HG02623 (cell line): Measurements from ENCODE around the gene METTL21C.

Experiments
- ATAC-seq: cut with Tn5 transposase; IDR thresholded peaks from one replicate; pipeline ENCODE4 v1.9.1; 2021; ENCODE audit warnings: moderate library complexity; ENCODE audit not compliant: unreplicated experiment

METTL21C gene

DNA sequence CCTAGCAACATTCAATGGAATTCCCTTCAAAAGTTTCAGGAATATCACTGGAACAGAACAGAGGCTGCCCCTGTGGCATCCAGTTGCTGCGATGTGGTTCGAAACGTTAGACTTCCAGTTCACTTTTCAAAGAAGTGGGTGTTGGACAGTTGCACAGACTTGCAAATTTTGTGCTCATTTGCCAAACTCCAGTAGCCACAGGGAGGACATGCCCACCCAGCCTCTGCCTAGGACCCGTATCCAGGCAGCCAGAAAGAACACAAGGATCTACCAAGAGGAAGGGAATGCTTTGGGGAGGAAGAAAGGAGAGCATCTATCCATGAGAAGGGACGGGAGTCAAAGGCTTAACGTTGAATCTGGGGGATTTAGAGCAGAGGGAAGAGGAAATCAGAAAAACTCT lies at the start of gene METTL21C:
METTL21C (minus strand) TSS at position 108 of the 400 bp plus-strand sequence. CDS start 546 bp downstream, outside the sequence.
- no peak for ATAC-seq

DNA sequence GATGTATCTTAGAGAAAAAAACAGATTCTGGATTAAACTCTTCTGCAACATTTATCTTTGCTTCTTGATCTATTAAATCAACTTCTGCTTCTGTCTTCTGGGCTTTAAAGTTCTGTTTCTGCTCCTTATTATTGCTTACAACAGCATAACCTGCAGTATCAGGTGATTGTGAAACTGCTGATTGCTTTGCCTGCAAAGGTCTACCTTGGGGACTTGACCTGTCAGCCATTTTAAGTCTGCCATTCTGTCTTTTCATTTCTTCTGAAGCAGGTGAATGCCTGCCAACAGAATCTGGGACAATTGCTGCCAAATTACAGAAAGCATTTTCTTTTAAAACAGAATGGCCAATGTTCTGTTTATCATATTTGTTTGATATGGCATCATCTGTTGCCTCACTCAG lies 47.7 kb upstream of the METTL21C start:
- no peak for ATAC-seq

DNA sequence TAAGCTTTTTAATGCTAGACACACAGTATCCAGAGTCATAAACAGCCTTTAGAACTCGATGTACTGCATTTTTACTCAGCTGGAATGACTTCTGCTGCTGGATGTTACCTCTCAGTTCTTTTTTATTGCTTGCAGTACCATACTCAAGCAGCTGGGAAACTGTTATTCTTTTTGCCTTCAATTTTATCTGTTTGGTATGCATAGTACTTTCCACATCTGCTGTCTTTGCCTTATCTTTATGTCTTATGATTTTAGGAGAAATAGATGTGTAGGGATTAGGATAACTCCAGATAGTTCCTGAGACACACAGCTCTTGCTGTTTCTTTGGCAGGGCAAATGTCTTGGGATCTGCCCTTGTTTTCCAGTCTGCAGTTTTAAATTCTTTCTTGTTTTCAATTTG lies 47.3 kb upstream of the METTL21C start:
- ATAC-seq: no peak

DNA sequence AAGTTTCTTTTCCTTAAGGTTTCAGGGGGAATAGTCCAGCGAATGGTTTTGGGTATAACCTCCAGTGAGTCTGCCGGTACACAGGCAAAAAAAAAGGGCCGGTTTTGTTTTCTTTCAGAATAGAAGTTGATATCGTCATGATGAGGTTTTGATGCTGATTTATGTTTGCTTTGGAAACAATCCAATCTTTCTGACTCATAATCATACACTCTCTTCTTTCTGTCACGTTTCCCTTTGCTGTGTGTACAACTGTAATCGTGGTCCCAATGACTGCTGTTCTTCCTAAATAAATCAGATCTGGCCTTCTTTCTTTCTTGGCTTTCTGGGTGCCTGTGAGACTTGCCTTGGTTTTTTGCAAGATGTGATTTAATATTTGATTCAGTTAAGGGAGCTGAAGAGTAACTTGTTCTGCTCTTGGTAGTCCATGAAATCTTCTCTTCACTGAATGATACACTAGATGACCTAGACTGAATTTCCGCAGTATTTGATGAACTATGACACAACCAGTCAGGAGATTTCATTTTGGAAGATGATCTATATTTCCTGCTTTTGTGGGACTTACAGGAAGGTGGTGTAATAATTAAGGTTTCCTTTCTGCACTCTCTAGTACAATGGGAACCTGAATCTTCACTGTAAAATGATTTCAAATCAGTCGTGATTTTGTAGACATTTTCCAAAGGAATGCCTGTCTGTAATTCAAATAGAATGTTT lies 34.9 kb upstream of the METTL21C start:
- ATAC-seq: no peak

DNA sequence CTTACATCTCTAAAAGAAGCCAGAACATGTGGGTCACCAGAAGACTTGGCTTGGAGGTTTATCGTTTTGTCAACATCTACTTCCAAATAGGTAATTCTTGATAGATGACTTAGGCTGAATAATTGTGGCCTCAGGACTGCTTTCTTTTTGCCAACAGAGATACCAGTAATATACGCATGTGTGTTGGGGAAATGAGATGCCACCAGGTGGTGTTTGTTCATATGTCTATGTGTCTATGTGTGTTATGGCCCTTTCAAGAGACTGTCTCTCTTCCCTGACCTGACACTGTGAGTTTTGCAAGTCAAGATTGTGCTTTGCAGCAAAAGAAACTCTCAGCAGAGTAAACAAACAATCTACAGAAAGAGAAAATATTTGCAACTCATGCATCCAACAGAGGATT lies 31.6 kb upstream of the METTL21C start:
- no peak for ATAC-seq

DNA sequence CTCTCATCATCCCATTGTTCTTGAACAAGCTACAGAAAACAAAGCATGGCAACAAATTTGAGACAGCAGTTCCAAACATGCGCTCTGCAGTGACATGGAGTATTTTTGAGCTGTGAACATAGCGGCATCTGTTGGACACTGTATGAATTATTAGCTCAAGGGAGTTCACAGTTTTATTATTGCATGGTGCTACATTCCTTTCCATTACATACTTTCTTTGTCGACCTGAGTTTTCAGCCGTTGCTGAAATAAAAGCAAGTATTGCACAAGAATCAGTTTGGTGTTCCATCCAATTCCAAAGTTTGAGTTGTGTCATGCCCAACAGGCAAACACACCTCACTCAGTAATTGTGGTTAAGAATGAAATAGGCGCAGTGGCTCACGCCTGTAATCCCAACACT lies 30.1 kb upstream of the METTL21C start:
- ATAC-seq: peak; percentile 49

DNA sequence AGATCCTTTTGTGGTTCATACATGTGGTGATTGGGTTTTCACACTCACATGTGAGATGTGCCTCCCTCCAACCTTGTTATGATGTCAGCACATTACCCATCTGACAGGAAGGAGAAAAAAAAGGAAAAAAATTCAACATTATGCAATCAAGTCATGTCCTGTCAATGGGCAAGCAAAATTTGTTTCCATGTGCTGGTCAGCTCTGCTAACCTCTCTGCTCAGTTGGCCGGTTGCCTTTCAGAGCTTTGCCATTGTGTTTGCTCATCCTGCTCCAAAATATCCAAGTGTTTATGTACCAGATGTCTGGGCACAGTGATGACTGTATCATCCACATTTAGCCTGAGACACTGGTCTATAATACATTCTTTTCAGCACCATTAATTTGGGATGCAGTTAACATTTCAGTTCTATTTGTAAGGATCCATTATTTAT lies 27.0 kb upstream of the METTL21C start:
- no peak for ATAC-seq

DNA sequence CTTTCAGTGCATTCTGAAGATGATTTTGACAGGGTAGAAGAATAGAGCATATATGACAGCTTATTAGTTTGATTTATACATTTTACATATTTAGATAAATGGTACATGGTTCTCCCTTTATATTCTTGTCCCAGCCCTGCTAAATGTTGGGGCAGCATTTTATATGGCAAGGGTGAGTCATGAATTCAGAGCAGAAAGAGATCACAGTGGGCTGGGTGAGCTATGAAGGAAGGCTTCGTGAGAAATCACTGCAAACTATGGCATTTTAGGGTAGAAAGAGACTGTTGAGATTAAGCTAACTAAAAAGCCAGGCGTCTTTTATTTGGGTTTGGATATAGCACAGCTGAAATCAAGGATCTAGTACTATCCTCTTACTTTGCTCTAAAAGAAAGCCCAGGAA lies 23.9 kb upstream of the METTL21C start:
- ATAC-seq: no peak

DNA sequence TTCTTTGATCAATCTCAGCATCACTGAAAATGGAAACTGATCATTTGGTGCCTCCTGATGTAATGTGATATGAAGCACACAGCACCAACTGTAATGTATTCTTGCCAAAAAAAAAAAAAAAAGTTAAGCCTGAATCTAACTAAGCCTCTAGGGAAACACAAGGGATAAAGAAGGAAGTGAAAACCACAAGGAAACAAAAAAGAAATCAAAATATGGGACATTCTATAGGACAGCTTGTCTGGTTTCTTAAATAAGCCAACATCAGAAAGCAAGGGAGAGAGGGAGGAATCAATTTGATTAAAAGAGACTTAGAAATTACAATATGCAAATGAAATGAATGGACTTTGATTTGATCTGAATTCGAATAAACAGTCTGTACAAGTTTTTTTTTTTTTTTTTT lies 20.6 kb upstream of the METTL21C start:
- no peak for ATAC-seq

DNA sequence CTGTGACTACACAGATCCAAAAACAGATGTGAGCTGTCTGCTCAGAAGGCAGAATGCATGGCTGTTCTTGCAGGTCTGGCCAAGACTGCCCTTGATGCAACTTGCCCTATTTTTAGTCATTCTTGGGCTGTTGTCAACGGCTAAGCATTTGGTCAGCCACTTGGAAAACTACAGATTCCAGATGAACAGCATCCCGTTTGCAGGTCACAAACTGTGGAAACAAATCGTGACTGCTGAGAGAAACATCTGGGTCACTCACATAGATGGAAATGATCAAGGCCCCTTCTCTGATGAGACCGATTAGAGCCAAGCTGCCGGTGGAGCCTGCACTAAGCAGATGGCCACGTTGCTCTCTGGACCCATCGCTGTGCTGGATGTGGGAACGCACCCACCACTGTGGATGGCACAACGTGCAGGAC lies 15.4 kb upstream of the METTL21C start:
- no peak for ATAC-seq

DNA sequence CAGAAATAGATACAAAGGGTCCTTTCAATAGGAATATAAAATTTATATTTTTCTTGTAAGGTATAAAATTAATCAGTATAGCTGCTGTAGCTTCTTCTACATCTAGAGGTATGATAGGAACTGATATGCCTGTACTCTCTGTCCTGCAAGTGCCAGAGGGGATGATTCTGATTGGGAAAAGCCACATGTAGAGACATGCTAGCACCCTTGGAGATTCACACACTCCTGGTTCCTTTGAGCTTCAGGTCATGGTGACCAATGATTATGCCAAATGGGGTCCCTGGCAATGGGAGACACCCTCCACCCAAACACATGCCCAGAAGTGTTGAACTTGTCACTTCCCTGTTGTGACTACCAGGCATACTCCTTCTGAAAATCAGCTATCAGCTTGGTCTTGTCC lies 14.7 kb upstream of the METTL21C start:
- no peak for ATAC-seq

DNA sequence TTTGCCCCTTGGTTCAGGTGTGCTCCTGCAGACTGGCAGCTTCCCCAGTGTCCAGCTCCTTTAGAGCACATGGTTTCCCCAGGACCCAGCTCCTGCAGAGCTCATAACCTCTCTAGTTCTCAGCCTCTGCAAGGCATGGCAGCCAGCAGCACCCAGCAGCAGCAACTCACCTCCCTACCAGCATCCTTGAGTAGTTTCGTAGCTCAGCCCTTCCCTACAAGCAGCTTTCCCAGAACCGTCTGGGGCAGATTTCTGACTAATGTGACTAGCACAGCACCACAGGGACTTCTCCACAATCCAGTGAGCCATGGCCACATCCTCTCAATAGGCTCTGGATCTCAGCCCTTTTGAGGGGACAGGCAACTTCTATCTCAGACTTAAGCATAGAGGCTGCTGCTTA lies 14.1 kb upstream of the METTL21C start:
- no peak for ATAC-seq

DNA sequence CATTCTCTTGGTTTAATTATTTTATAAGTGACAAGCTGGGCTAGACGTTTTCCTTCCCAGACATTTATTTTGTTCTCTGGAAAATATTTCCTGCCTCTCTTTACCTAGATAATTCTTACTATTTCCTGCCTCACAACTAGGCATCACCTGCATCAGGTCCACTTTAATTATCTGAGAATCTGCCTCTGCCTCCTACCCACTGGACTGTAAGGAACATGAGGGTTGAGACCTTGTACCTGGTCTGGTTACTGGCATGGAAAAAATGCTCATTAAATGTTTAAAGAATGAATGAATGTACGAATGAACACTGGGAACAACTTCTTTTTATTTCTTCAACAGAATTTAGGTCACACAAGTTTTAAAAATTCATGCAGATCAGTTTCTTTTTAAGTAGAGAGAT lies 13.4 kb upstream of the METTL21C start:
- no peak for ATAC-seq

DNA sequence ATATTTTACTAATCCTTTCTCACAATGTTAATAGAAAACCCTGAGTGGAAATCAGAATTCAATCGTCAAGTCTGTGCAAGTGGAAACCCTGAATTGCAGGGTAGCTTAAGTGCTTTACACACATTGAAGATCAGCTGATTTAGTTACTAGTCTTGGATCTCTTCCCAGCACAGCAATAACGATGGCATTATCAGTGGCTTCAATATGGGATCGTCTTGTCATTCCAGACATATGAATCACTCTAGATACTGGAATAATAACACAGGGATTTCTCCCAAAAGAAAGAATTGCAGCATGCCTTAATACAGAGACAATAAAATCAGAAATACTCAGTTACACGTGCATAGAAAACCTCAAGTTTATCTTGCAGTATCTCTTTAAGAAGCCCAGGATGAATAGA lies 12.6 kb upstream of the METTL21C start:
- no peak for ATAC-seq

DNA sequence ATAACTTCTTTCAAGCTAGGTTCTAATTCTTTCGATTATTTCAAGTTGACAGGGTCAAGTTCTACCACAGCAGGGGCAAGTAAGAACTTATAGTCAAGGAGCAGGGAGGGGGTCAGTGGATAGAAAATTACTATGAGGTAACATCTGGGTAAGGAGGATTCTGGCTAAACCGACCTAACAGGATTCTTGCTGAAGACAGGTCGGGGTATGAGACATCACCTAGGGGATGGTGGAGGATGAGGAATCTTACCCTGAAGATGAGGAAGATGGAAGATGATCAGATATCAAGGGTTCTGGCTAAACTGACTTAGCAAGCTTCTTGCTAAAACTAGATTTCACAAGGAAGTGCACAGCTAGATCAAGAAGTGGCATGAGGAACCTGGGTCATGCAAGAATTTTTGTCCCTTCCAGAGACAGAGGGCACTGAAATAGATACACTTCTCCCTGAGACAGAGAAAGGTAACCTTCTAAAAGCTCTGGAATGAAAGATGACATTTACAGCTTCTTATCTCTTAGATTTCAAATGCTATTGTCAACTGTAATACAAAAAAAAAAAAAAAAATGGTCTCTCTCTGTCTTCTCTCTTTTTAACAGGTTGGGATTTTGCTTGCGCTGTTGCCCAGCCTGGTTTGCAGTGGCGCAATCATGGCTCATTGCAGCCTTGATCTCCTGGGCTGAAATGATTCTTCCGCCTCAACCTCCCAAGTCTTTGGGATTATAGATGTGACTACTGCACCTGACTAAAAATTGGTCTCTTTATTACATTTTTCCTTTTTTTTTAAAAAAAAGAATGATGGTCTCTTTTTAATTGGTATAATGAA lies 9.6 kb upstream of the METTL21C start:
- no peak for ATAC-seq

DNA sequence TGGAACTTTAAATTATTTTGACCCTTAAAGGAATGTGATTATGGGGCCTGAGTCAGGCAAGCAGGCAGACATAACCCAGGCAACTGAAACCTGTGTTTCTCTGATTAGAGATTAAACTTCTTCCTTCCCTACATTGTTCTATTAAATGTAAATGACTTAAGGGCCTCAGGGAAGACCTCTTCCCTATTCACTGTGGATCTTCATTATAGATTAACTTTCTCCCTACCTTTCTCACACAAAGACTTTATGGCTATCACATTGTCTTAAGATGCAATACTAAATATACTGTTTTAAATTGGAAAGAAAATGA lies 8.8 kb upstream of the METTL21C start:
- ATAC-seq: no peak

DNA sequence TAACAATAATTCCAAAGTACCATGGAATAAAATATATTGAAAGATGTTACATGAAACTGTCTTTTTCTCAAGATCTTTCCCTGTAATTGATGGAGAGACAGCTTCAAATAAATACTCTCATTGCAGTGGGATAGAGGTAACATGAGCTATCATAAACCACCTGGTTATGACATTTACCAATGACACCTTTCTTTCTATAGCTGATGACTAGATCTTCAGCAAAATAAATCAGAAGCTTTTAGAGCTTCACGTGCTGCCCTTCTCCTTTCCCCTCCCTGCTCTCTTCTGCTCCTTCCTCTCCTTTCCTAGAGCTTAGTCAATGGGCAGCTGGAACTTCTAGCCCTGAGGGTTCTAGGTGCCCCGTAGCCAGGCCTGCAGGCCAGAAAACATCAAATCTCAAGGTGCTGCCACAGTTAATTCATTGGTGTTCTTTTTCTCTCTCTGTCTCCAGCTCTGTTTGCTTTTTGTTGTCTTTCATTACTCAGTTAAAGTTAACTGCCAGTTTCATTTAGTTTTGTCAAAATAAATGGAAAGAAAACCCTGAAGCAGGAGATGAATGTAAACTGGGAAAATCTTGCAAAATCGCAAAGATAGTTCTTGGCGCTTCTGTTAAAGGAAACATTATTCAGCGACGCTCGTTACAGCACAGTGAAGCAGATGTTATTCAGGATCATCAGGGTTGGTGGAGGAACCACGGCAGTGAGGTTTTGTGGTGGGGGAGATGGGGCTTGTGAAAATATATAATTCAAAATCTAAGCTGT lies 8.3 kb upstream of the METTL21C start:
- ATAC-seq: no peak

DNA sequence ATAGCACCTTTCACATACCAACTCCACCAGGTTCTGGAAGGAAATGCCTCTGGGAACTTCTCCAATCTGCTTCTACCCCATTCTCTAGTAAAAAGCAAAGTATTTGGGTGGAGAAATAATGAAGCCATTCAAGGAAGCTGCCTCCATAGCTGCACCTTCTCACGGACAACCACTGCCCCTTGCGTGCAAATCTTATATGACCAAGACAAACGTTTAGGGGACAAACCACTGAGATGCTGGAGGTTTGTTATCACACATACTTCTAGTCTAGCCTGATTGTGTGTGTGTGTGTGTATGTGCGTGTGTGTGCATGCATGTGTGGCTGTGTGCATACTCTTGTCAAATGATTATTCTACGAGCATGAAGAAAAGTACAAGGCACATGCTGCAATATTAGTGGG lies 6.5 kb upstream of the METTL21C start:
- ATAC-seq: no peak

DNA sequence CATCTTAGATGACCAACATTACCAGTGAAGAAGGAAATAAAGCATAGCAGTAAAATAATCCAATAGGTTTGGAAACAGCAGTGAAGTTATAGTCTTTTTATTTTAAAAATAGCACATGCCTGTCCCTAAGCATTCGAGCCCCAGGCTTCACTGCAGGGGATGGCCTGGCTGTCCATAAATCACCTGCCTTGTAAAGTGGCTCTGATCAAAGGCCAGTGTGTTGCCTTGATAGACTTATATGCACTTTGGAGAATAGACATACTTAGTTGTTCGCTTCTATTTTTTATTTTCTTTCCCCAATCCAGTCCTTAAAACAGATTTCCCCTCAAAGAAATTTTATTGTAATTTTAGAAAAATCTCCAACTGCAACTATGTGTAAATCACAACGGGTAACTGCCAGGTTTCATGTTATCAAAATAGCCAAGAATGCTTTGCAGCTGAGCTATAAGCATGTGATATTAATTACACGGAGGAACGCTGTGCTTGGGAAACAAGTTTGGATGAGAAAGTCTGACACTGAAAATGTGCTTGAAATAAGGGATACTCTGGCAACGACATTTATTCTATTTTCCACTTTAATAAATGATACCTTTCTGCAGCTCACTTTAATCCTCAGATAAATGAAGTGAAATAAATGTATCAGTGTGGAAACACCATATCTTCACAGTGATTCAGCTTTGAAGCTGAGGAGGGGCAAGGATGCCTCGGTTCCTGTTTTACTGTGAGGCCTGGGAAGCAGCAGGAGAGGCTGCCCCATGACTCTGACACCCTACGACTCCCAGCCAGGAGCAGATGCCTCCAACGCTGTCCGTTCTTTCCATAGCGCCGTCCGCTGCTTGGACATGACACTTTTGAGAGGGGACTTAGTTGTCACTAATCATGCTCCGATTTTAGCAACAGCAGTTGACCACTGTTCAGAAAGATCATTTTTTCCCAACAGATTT lies 5.5 kb upstream of the METTL21C start:
- no peak for ATAC-seq

DNA sequence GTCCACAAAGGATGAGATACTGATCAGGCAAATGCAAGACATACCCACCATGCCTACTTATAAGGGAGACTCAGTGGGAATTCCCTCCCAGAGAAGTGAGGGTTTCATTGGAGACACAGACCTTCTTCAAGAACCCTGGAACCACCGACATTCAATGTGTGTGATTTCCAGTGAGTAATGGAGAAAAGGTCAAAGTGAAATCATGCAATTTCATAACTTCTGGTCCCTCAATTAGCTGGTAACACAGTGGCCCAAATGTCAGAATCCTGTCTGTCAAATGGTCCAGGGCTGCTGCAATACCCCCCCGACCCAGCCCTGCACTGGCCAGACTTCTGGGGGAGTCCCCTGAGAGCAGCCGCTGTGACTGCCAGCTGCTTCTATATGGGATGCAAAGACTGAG lies 4.7 kb upstream of the METTL21C start:
- no peak for ATAC-seq

DNA sequence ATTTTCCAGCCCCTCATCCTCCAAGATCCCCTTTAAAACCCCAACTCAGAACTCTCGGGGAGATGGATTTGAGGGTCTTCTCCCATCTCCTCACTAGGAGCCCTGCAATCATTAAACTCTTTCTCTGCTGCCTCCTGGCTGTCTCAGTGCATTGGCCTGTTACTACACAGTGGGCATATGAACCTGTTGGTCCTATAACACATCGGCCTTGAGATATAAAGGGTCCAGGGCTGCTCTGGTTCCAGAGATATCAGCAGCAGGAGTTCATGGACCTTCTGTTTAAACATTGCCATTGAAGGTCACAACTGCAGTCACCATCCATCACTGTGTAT lies 3.8 kb upstream of the METTL21C start:
- ATAC-seq: no peak
